ENCODE measurements around the gene CACNA1A.

Gene CACNA1A

GRCh38 chr19:13499692-13500091 lies 6.6 kb downstream of the CACNA1A start:
- H3K4me3 ChIP-seq (ENCODE audit: low read depth, low read length), result no peak overlapping the region
- DNase-seq (ENCODE audit: low read depth), result no peak
- no peak for TF ChIP-seq CTCF (IDR thresholded peaks at IDR 0.05; ENCODE audit: insufficient read depth, low read depth, low read length, missing control alignments)

- TF ChIP-seq CTCF (IDR thresholded peaks at IDR 0.05; ENCODE audit: insufficient read depth, low read depth, low read length, missing control alignments), result no peak
- no peak for DNase-seq (ENCODE audit: low read depth)
- no peak overlapping the region for H3K4me3 ChIP-seq (ENCODE audit: low read depth, low read length)
Measured at GRCh38 chr19:13493516-13494310, 12.6 kb downstream of the CACNA1A start.

- H3K4me3 ChIP-seq (ENCODE audit: low read depth, low read length), result no peak overlapping the region
- DNase-seq (ENCODE audit: low read depth), result no peak
- no peak for TF ChIP-seq CTCF (IDR thresholded peaks at IDR 0.05; ENCODE audit: insufficient read depth, low read depth, low read length, missing control alignments)
Measured at GRCh38 chr19:13492128-13492527, 14.2 kb downstream of the CACNA1A start.

- H3K4me3 ChIP-seq (ENCODE audit: low read depth, low read length), result no peak overlapping the region
- TF ChIP-seq CTCF (IDR thresholded peaks at IDR 0.05; ENCODE audit: insufficient read depth, low read depth, low read length, missing control alignments), result no peak
- DNase-seq (ENCODE audit: low read depth), result no peak
Measured at GRCh38 chr19:13487985-13488384, 18.3 kb downstream of the CACNA1A start.

GRCh38 chr19:13484166-13484565 lies 22.1 kb downstream of the CACNA1A start:
- TF ChIP-seq CTCF (IDR thresholded peaks at IDR 0.05; ENCODE audit: insufficient read depth, low read depth, low read length, missing control alignments), result no peak
- DNase-seq (ENCODE audit: low read depth), result no peak
- H3K4me3 ChIP-seq (ENCODE audit: low read depth, low read length), result no peak overlapping the region

- TF ChIP-seq CTCF (IDR thresholded peaks at IDR 0.05; ENCODE audit: insufficient read depth, low read depth, low read length, missing control alignments), result no peak
- DNase-seq (ENCODE audit: low read depth), result no peak
- no peak overlapping the region for H3K4me3 ChIP-seq (ENCODE audit: low read depth, low read length)
Measured at GRCh38 chr19:13483215-13483614, 23.1 kb downstream of the CACNA1A start.

GRCh38 chr19:13478576-13478975 lies 27.7 kb downstream of the CACNA1A start:
- no peak for TF ChIP-seq CTCF (IDR thresholded peaks at IDR 0.05; ENCODE audit: insufficient read depth, low read depth, low read length, missing control alignments)
- H3K4me3 ChIP-seq (ENCODE audit: low read depth, low read length), result no peak overlapping the region
- DNase-seq (ENCODE audit: low read depth), result no peak

Measured in GM12865 (cell line).